ENCODE results near the gene PPT2.

Gene PPT2

GRCh38 chr6:32117461-32117860 is 36.5 kb upstream of the PPT2 start:
- no peak for TF ChIP-seq CTCF (IDR thresholded peaks at IDR 0.05)

- peak; percentile 90 for TF ChIP-seq CTCF (IDR thresholded peaks at IDR 0.05)
These were observed 34.9 kb upstream of the PPT2 start for GRCh38 chr6:32118782-32119628.

GRCh38 chr6:32120573-32121059 is 33.3 kb upstream of the PPT2 start:
- TF ChIP-seq CTCF (IDR thresholded peaks at IDR 0.05) = no peak

GRCh38 chr6:32123681-32124080 is 30.3 kb upstream of the PPT2 start:
- TF ChIP-seq CTCF (IDR thresholded peaks at IDR 0.05) = no peak

- TF ChIP-seq CTCF (IDR thresholded peaks at IDR 0.05) = no peak
These were observed 27.1 kb upstream of the PPT2 start for GRCh38 chr6:32126880-32127279.

- no peak for TF ChIP-seq CTCF (IDR thresholded peaks at IDR 0.05)
These were observed 26.6 kb upstream of the PPT2 start for GRCh38 chr6:32127409-32127716.

- no peak for TF ChIP-seq CTCF (IDR thresholded peaks at IDR 0.05)
These were observed 26.0 kb upstream of the PPT2 start, which contains the start of gene ATF6B for GRCh38 chr6:32127717-32128592. Gene ATF6B (minus strand): TSS chr6:32128246. CDS start chr6:32128207, 39 bp downstream.

Data from LNCAP (cell line).